WI38 (cell line): ENCODE results near the gene DNAH14.

Source experiments
- H3K4me3 ChIP-seq: 2 replicates; pipeline ENCODE4 v1.5.1; 2011; ENCODE audit warnings: low read depth, mild to moderate bottlenecking, control low read depth, low read length
- TF ChIP-seq, protein P1 (sequence below): IDR thresholded peaks from 2 replicates; pipeline ENCODE4 v1.5.1; 2012; ENCODE audit warnings: low read depth, mild to moderate bottlenecking, control low read depth, low read length

DNAH14 gene

DNA sequence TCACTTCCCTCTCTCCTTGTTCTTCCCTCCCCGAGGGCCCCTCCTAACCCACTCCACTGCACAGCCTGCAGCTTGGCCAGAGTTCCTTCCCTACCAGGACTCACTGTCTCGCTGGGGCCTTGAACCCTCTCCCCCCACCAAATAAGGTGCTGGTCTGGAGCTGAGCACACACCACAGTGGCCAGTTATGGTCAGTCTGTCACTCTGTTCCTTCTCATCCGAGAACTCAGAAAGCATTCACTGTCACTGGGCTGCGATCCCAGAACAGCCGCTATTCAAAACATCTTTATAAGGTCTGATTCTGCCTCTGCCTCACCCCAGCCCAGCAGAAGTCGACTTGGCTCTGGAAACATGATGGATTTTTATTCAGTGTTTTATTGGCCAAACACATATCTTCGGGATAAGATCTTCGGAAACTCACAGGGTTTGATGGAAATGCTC, 518.2 kb downstream of the DNAH14 start:
- TF ChIP-seq, protein P1, sequence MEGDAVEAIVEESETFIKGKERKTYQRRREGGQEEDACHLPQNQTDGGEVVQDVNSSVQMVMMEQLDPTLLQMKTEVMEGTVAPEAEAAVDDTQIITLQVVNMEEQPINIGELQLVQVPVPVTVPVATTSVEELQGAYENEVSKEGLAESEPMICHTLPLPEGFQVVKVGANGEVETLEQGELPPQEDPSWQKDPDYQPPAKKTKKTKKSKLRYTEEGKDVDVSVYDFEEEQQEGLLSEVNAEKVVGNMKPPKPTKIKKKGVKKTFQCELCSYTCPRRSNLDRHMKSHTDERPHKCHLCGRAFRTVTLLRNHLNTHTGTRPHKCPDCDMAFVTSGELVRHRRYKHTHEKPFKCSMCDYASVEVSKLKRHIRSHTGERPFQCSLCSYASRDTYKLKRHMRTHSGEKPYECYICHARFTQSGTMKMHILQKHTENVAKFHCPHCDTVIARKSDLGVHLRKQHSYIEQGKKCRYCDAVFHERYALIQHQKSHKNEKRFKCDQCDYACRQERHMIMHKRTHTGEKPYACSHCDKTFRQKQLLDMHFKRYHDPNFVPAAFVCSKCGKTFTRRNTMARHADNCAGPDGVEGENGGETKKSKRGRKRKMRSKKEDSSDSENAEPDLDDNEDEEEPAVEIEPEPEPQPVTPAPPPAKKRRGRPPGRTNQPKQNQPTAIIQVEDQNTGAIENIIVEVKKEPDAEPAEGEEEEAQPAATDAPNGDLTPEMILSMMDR = no peak
- no peak overlapping the region for H3K4me3 ChIP-seq

DNA sequence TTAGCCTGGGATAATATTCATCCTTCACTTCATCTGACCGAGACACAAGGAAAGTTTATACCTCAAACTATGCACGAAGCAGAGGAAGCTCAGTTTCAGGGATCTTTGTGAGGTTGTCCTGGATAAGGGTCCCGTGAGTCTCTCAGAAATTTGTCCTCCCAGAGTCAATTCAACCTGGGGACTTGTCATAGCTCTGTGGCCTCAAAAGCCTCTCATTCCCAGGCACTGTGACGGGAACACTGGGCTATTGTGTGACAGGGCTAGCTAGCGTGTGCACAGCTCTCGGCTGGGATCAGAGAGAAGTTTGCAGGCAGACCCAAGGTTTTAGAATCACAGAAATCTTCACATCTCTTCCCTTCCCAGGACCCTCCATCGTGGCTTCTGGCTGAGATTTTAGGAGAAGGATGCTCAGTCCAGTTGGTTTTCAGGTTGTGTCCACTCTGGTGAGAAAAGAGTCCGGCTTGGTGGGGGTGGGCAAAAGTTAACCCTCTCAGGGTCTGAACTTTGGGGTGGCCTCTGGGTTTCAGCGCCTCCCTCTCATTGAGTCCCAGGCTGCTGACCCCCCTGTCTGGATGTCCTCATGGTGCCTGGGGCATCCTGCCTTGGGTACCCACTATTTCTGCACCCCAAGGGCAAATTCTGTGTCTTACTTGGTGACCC, 518.8 kb downstream of the DNAH14 start:
- no peak overlapping the region for H3K4me3 ChIP-seq
- TF ChIP-seq, protein P1 = no peak
